H1 (cell line): ENCODE data around the gene LRRC8D. TPM values are rescaled to one million over a fixed set of nuclear protein-coding genes. Genes with fewer than 3 reads are reported as not detected.

Experiments used
- CBX5 ChIP-seq: fragments of 300-800, 300-1000 bp; sonication (generic); IDR thresholded peaks from 2 replicates; pipeline ENCODE4 v1.7.1; 2016; ENCODE audit warnings: antibody characterized with exemption, low read length, low read depth
- CBX8 ChIP-seq: fragments of 300-800, 300-1000 bp; sonication (generic); IDR thresholded peaks from 2 replicates; pipeline ENCODE4 v1.7.1; 2016; ENCODE audit warnings: low read depth, low read length, borderline replicate concordance
- CEBPB ChIP-seq: IDR thresholded peaks from 2 replicates; pipeline ENCODE4 v1.6.1; 2012; ENCODE audit warnings: low read depth, low read length
- GABPA ChIP-seq: IDR thresholded peaks from 2 replicates; pipeline ENCODE4 v1.6.1; 2011; ENCODE audit warnings: mild to moderate bottlenecking, low read length, moderate library complexity, borderline replicate concordance; ENCODE audit not compliant: insufficient read depth
- GTF2F1 ChIP-seq: IDR thresholded peaks from 2 replicates; pipeline ENCODE4 v1.6.1; 2012; ENCODE audit warnings: low read depth, low read length, improper control_type of control experiment, borderline replicate concordance
- JUN ChIP-seq: IDR thresholded peaks from 2 replicates; pipeline ENCODE4 v1.6.1; 2011; ENCODE audit warnings: low read depth, mild to moderate bottlenecking, improper control_type of control experiment, low read length
- SP2 ChIP-seq: IDR thresholded peaks from 2 replicates; pipeline ENCODE4 v1.6.1; 2012; ENCODE audit warnings: mild to moderate bottlenecking, low read length, inconsistent platforms
- SUZ12 ChIP-seq: fragments of 200-600 bp; sonication (generic); IDR thresholded peaks from 2 replicates; pipeline ENCODE4 v1.6.1; 2012; ENCODE audit warnings: mild to moderate bottlenecking, inconsistent platforms, low read length, moderate library complexity, mixed read lengths
- polyA plus RNA-seq, 7 experiments: library from polyadenylated mRNA; depleted of rRNA in 3 of 7; stranded (reverse) in 5 of 7; unstranded in 2 of 7; fragments of >200 nt in 5 of 7; fragments of 200-250 nt in 2 of 7; gene quantifications; 1 replicate in 5 of 7; 2 replicates in 1 of 7; 4 replicates in 1 of 7; pipeline versions ENCODE4 v1.2.1 to v1.2.3, GENCODE V29; 2011 to 2013; ENCODE audit warnings: missing spikeins in 2 of 7, mixed read lengths in 2 of 7
- total RNA-seq: library from RNA; stranded (reverse); fragmentation: NEBNext Ultra II Directional; extraction: Animal tissue kit (Norgen Biotek cat#: 25700); gene quantifications from 2 replicates; pipeline ENCODE4 v1.2.1, GENCODE V29; 2021

Gene LRRC8D
- total and polyA plus RNA-seq, 2 of the 8 experiments (the other 6 are each of a cell fraction or from before 2014, with no cell fraction given) = 42.0 to 58.5 TPM

DNA sequence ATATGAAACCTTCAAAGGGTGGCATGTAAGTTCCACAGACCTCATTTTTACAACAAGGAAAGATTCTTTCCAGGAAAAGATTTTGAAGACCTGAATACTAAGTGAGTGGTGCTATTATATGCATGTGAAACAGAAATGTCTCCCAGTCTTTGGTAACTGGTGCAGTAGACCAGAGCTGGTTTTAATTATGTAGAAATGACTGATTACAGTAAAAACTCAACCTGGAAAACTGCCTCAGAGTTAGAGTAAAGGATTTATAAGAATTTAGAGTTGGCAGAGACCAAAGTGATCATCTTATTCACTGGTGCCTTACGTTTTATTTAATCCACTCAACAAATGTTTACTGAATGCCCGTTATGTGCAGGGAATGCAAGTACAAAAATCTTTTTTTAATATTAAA is 30.2 kb upstream of the LRRC8D start (continued):
- TF ChIP-seq CBX8 = no peak
- TF ChIP-seq GABPA = no peak
- TF ChIP-seq CBX5 = no peak
- no peak for TF ChIP-seq SP2
- TF ChIP-seq JUN = no peak
- TF ChIP-seq CEBPB = no peak
- TF ChIP-seq GTF2F1 = no peak
- no peak for TF ChIP-seq SUZ12
